H9 (cell line): ENCODE measurements around the gene STAT1. TPM values are rescaled to one million over a fixed set of nuclear protein-coding genes. Genes with fewer than 3 reads are reported as not detected.

Source experiments
- DNase-seq: peaks from one replicate; pipeline ENCODE4 v3.0.0-alpha.2; 2017
- H2AFZ ChIP-seq: one replicate; pipeline ENCODE4 v1.6.1; 2013; ENCODE audit warnings: mild to moderate bottlenecking, low read length, control low read depth, moderate library complexity
- H2AK5ac ChIP-seq: 2 replicates; pipeline ENCODE4 v1.6.1; 2013; ENCODE audit warnings: low read length, control low read depth, mixed read lengths; ENCODE audit not compliant: insufficient read length
- H2BK120ac ChIP-seq: one replicate; pipeline ENCODE4 v1.6.1; 2013; ENCODE audit warnings: low read depth, mild to moderate bottlenecking, low read length, control low read depth, inconsistent platforms; ENCODE audit not compliant: poor library complexity, severe bottlenecking
- H2BK12ac ChIP-seq: 2 replicates; pipeline ENCODE4 v1.6.1; 2013; ENCODE audit warnings: low read length, control low read depth, mixed read lengths, low read depth; ENCODE audit not compliant: insufficient read length
- H2BK15ac ChIP-seq: 2 replicates; pipeline ENCODE4 v1.6.1; 2013; ENCODE audit warnings: low read depth, low read length, control low read depth
- H2BK20ac ChIP-seq: one replicate; pipeline ENCODE4 v1.6.1; 2013; ENCODE audit warnings: low read depth, mild to moderate bottlenecking, low read length, control low read depth, inconsistent platforms; ENCODE audit not compliant: poor library complexity, severe bottlenecking
- H2BK5ac ChIP-seq: 2 replicates; pipeline ENCODE4 v1.6.1; 2013; ENCODE audit warnings: low read length, control low read depth, mixed read lengths; ENCODE audit not compliant: insufficient read length
- H3K14ac ChIP-seq: 2 replicates; pipeline ENCODE4 v1.6.1; 2013; ENCODE audit warnings: low read length, control low read depth; ENCODE audit not compliant: insufficient read depth
- H3K18ac ChIP-seq: 2 replicates; pipeline ENCODE4 v1.6.1; 2013; ENCODE audit warnings: low read depth, mild to moderate bottlenecking, mixed read lengths, low read length, control low read depth; ENCODE audit not compliant: insufficient read length
- H3K23ac ChIP-seq: 2 replicates; pipeline ENCODE4 v1.6.1; 2013; ENCODE audit warnings: low read length, control low read depth, mixed read lengths, low read depth; ENCODE audit not compliant: insufficient read length
- H3K23me2 ChIP-seq: 2 replicates; pipeline ENCODE4 v1.6.1; 2013; ENCODE audit warnings: low read depth, mild to moderate bottlenecking, mixed read lengths, low read length, control low read depth; ENCODE audit not compliant: insufficient read length, poor library complexity, severe bottlenecking
- H3K27ac ChIP-seq: 2 replicates; pipeline ENCODE4 v1.5.1; 2013; ENCODE audit warnings: low read length, control low read depth, mixed read lengths, low read depth; ENCODE audit not compliant: insufficient read length
- H3K27me3 ChIP-seq: 2 replicates; pipeline ENCODE4 v1.6.1; 2013; ENCODE audit warnings: low read length, control low read depth, inconsistent platforms; ENCODE audit not compliant: insufficient read depth
- H3K4ac ChIP-seq: 2 replicates; pipeline ENCODE4 v1.6.1; 2013; ENCODE audit warnings: low read depth, mild to moderate bottlenecking, control low read depth, inconsistent platforms, low read length, moderate library complexity
- H3K4me1 ChIP-seq: 2 replicates; pipeline ENCODE4 v1.6.1; 2013; ENCODE audit warnings: low read length, control low read depth, inconsistent platforms; ENCODE audit not compliant: insufficient read depth
- H3K4me2 ChIP-seq: 2 replicates; pipeline ENCODE4 v1.6.1; 2013; ENCODE audit warnings: low read length, control low read depth, mixed read lengths; ENCODE audit not compliant: insufficient read length, insufficient read depth
- H3K56ac ChIP-seq: 2 replicates; pipeline ENCODE4 v1.6.1; 2013; ENCODE audit warnings: low read depth, mild to moderate bottlenecking, mixed read lengths, low read length, control low read depth; ENCODE audit not compliant: insufficient read length
- H3K79me1 ChIP-seq: 2 replicates; pipeline ENCODE4 v1.6.1; 2013; ENCODE audit warnings: low read depth, mild to moderate bottlenecking, moderate library complexity, low read length, control low read depth, inconsistent platforms; ENCODE audit not compliant: insufficient read depth, poor library complexity, severe bottlenecking
- H3K79me2 ChIP-seq: 2 replicates; pipeline ENCODE4 v1.6.1; 2013; ENCODE audit warnings: low read length, control low read depth, inconsistent platforms; ENCODE audit not compliant: insufficient read depth
- H3K9ac ChIP-seq: 2 replicates; pipeline ENCODE4 v1.6.1; 2013; ENCODE audit warnings: low read length, control low read depth, mixed read lengths; ENCODE audit not compliant: insufficient read length; ENCODE audit errors: extremely low read depth
- H3K9me3 ChIP-seq: one replicate; pipeline ENCODE4 v1.6.1; 2013; ENCODE audit warnings: low read depth, low read length, inconsistent platforms; ENCODE audit not compliant: control insufficient read depth
- H3T11ph ChIP-seq: one replicate; pipeline ENCODE4 v1.6.1; 2013; ENCODE audit warnings: mild to moderate bottlenecking, low read length, control low read depth, inconsistent platforms
- H4K20me1 ChIP-seq: one replicate; pipeline ENCODE4 v1.6.1; 2013; ENCODE audit not compliant: control insufficient read depth, insufficient read length, insufficient read depth
- H4K5ac ChIP-seq: 2 replicates; pipeline ENCODE4 v1.6.1; 2013; ENCODE audit warnings: low read depth, mild to moderate bottlenecking, mixed read lengths, low read length, control low read depth; ENCODE audit not compliant: insufficient read length
- H4K8ac ChIP-seq: replicated peaks from 2 replicates; pipeline ENCODE4 v1.6.1; 2013; ENCODE audit warnings: low read length, control low read depth, mixed read lengths, low read depth; ENCODE audit not compliant: insufficient read length
- H4K91ac ChIP-seq: 2 replicates; pipeline ENCODE4 v1.6.1; 2013; ENCODE audit warnings: low read depth, mild to moderate bottlenecking, moderate library complexity, mixed read lengths, low read length, control low read depth; ENCODE audit not compliant: insufficient read length
- H3K27ac Mint-ChIP-seq, 3 experiments: 2 replicates in 2 of 3; 3 replicates in 1 of 3; pipeline ENCODE4 v1.8.0; 2020 to 2021; ENCODE audit warnings: mixed read lengths in 3 of 3, mild to moderate bottlenecking in 1 of 3, moderate library complexity in 1 of 3
- H3K27me3 Mint-ChIP-seq: 2 replicates; pipeline ENCODE4 v1.8.0; 2021; ENCODE audit warnings: low read depth, mild to moderate bottlenecking, moderate library complexity, mixed read lengths
- H3K36me3 Mint-ChIP-seq, 3 experiments: 2 replicates in 2 of 3; 3 replicates in 1 of 3; pipeline ENCODE4 v1.8.0; 2020 to 2021; ENCODE audit warnings: low read depth in 3 of 3, mixed read lengths in 3 of 3; ENCODE audit not compliant: insufficient read depth in 1 of 3
- H3K4me1 Mint-ChIP-seq, 2 experiments: 2 replicates each; pipeline ENCODE4 v1.8.0; 2020; ENCODE audit warnings: mixed read lengths in 2 of 2
- H3K4me3 Mint-ChIP-seq, 2 experiments: 2 replicates in 1 of 2; 3 replicates in 1 of 2; pipeline ENCODE4 v1.8.0; 2020 to 2021; ENCODE audit warnings: mild to moderate bottlenecking in 2 of 2, mixed read lengths in 2 of 2, moderate library complexity in 1 of 2
- H3K9me3 Mint-ChIP-seq, 2 experiments: 2 replicates in 1 of 2; 3 replicates in 1 of 2; pipeline ENCODE4 v1.8.0; 2020; ENCODE audit warnings: mild to moderate bottlenecking in 2 of 2, mixed read lengths in 2 of 2, moderate library complexity in 1 of 2
- CTCF ChIP-seq: fragments of 200-600 bp; sonication (generic); conservative IDR thresholded peaks from 3 replicates; pipeline ENCODE4 v1.8.0; 2021; ENCODE audit warnings: antibody characterized with exemption, mild to moderate bottlenecking
- WGBS: extraction: QIAGEN DNeasy Blood & Tissue Kit; methylation state at CpG from one replicate; pipeline ENCODE4 v1.1.7; 2013; ENCODE audit warnings: missing lambda C conversion rate, low lambda C conversion rate, mixed read lengths; ENCODE audit not compliant: insufficient read length; ENCODE audit errors: extremely low coverage; 5-methylcytosine and 5-hydroxymethylcytosine counted together
- total RNA-seq: library from RNA; stranded (reverse); gene quantifications from 2 replicates; pipeline ENCODE4 v1.2.1, GENCODE V29; 2021

STAT1 gene
- total RNA-seq, 1 experiment from 2014 or later, result 48.1 TPM

DNA sequence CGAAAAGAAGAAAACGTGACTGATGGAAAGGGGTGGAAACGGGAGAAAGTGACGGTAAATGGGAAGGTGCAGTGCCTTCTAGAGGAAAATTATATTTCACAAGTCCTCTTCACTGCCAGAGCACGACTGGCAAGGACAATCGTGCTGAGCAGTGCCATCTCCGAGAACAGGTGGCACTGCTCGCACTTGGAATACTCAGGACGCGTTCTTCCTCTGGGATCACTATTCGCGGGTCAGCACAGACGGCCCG, 364 bp downstream of the STAT1 start:
- Histone ChIP-seq H3K9me3 (no peaks in the 10 kb centered on the region), H4K5ac (no peak overlapping the region), H2BK12ac (no peak overlapping the region), H2BK15ac (no peak overlapping the region), H3K9ac (peak overlapping the region; percentile 66), H3K23ac (no peak overlapping the region), H3K79me2 (peaks cover 2% of the 10 kb centered on the region; the same call in 1 of the 2 replicates), H2AK5ac (no peak overlapping the region), H3K18ac (no peak overlapping the region), H3K4ac (no peak overlapping the region), H3K4me1 (0 out of 2 replicates have a peak, but pooled peaks cover 2% of the 10 kb centered on the region), H3K27ac (no peak overlapping the region), H3K14ac (no peak overlapping the region), H3K56ac (no peak overlapping the region), H3K79me1 (no peaks in the 10 kb centered on the region), H3K27me3 (peaks cover 3% of the 10 kb centered on the region; the same call in 1 of the 2 replicates), H2BK5ac (no peak overlapping the region), H3K23me2 (peaks cover 7% of the 10 kb centered on the region), H2AFZ (no peak overlapping the region), H4K20me1 (no peaks in the 10 kb centered on the region), H3T11ph (no peak overlapping the region), H4K91ac (no peak overlapping the region), H3K4me2 (peak overlapping the region; percentile 90), H2BK120ac (no peak overlapping the region), H4K8ac (no peak overlapping the region), H2BK20ac (no peak overlapping the region)
- no peak for TF ChIP-seq CTCF
- Mint-ChIP-seq H3K27ac (no peak overlapping the region), H3K4me3 (no peak overlapping the region), H3K36me3 (peaks cover 0 to 16% (median 6%) of the 10 kb centered on the region in 3 experiments; a peak in 3 of 7 replicates), H3K4me1 (no peaks in the 10 kb centered on the region), H3K9me3 (peaks cover 0 to 4% of the 10 kb centered on the region in 2 experiments; a peak in 1 of 5 replicates), H3K27me3 (peaks cover 4% of the 10 kb centered on the region)
- WGBS, result no CpG with 5 or more reads among the region's 14 CpGs
- no peak for DNase-seq
